Tibial nerve (tissue), 3 donors: ENCODE measurements around the gene SMAD2.

Source experiments
- POLR2A ChIP-seq, 2 donors: fragments of 450-650 bp; IDR thresholded peaks; one replicate each; pipeline ENCODE4 v1.6.1; 2017; ENCODE audit warnings: antibody characterized with exemption in 2 of 2, mild to moderate bottlenecking in 2 of 2, moderate library complexity in 2 of 2
- TF ChIP-seq, protein P1 (sequence below), 5 experiments: fragments of 200-600 bp in 3 of 5; fragments of 450-650 bp in 2 of 5; sonication (generic) in 3 of 5; IDR thresholded peaks; one replicate each; pipeline ENCODE4 v1.5.1; 2016 to 2019; ENCODE audit warnings: antibody characterized with exemption in 5 of 5, mild to moderate bottlenecking in 3 of 5, moderate library complexity in 2 of 5

DNA sequence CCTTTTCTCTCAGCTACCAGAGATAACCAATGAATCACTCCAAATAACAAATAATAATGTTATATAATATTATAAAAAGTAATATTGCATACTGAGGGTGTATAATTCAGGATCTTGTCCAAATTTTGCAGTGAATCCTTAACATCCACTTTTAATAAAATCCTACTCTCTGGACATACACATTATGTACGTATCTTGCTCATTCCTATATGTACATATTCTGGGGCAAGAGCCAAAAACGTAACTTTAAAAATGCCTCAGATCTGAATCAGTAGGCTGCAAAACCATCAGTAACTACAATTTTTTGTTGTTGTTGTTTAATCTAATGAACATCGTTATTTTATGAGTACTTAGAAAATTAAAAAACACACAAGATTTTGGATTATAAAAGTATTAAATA, 65.3 kb downstream of the SMAD2 start:
- TF ChIP-seq, protein P1, sequence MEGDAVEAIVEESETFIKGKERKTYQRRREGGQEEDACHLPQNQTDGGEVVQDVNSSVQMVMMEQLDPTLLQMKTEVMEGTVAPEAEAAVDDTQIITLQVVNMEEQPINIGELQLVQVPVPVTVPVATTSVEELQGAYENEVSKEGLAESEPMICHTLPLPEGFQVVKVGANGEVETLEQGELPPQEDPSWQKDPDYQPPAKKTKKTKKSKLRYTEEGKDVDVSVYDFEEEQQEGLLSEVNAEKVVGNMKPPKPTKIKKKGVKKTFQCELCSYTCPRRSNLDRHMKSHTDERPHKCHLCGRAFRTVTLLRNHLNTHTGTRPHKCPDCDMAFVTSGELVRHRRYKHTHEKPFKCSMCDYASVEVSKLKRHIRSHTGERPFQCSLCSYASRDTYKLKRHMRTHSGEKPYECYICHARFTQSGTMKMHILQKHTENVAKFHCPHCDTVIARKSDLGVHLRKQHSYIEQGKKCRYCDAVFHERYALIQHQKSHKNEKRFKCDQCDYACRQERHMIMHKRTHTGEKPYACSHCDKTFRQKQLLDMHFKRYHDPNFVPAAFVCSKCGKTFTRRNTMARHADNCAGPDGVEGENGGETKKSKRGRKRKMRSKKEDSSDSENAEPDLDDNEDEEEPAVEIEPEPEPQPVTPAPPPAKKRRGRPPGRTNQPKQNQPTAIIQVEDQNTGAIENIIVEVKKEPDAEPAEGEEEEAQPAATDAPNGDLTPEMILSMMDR (IDR thresholded peaks at IDR 0.05): no peak
- no peak for TF ChIP-seq POLR2A (IDR thresholded peaks at IDR 0.05)
